ENCODE results near the gene PARVA. TPM values are rescaled to one million over a fixed set of nuclear protein-coding genes. Genes with fewer than 3 reads are reported as not detected.

The PARVA gene
- polyA plus RNA-seq, 2 of the 4 experiments (the other 2 are of a cell fraction): 25.5 to 26.1 TPM

- Histone ChIP-seq H3K4me1 (peaks cover 24% of the 10 kb centered on the region), H3K4me2 (no peak overlapping the region), H3K27ac (no peak overlapping the region), H3K4me3 (no peak overlapping the region), H3K9me3 (no peaks in the 10 kb centered on the region)
- ChIA-PET CTCF (interaction anchor here (0.6 to 1.8 kb wide), 4 partner anchors 11 to 104 kb away, joined by 3 to 8 read pairs (median 4); no protein-coding TSS in a partner anchor), POLR2A (no interaction called here)
- no peak for TF ChIP-seq RAD21 (conservative IDR thresholded peaks at IDR 0.05 in 1 of 2, IDR thresholded peaks at IDR 0.05 in 1 of 2)
- no peak for TF ChIP-seq MAX (IDR thresholded peaks at IDR 0.05)
- TF ChIP-seq NFE2L2 (conservative IDR thresholded peaks at IDR 0.05; ENCODE audit: low read length): no peak
- TF ChIP-seq HEYL (CRISPR knock-in tag; IDR thresholded peaks at IDR 0.05): no peak
- no peak for TF ChIP-seq SMC3 (IDR thresholded peaks at IDR 0.05)
- no peak for TF ChIP-seq HOXB13 (CRISPR knock-in tag; IDR thresholded peaks at IDR 0.05; ENCODE audit: low read depth)
- no peak for TF ChIP-seq RCOR1 (IDR thresholded peaks at IDR 0.05; ENCODE audit: low read depth, low read length)
- no peak for TF ChIP-seq EP300 (IDR thresholded peaks at IDR 0.05)
- TF ChIP-seq CEBPB (IDR thresholded peaks at IDR 0.05): no peak
- TF ChIP-seq HMGXB4 (CRISPR knock-in tag; IDR thresholded peaks at IDR 0.05; ENCODE audit: borderline replicate concordance): no peak
- DNase-seq (ENCODE audit: low read depth in 1 of 2, low spot score in 1 of 2) (no peak), ATAC-seq (no peak), FAIRE-seq (no peak)
- WGBS (ENCODE audit: missing lambda C conversion rate): 93% methylated on average over 16 of the region's 16 CpGs
Measured at GRCh38 chr11:12433571-12434324, 56.4 kb downstream of the PARVA start.

- TF ChIP-seq RFX5 (IDR thresholded peaks at IDR 0.05): no peak
- TF ChIP-seq EP300 (IDR thresholded peaks at IDR 0.05): no peak
- no peak for TF ChIP-seq NPAS2 (CRISPR knock-in tag; IDR thresholded peaks at IDR 0.05; ENCODE audit: borderline replicate concordance)
- no peak for TF ChIP-seq CHD4 (IDR thresholded peaks at IDR 0.05; ENCODE audit: borderline replicate concordance)
- no peak for TF ChIP-seq ELK1 (IDR thresholded peaks at IDR 0.05; ENCODE audit: low read depth, low read length)
- TF ChIP-seq POLR2AphosphoS2 (conservative IDR thresholded peaks at IDR 0.05; ENCODE audit: low read length): no peak
- no peak for TF ChIP-seq KDM5A (IDR thresholded peaks at IDR 0.05)
- TF ChIP-seq HMGXB4 (CRISPR knock-in tag; IDR thresholded peaks at IDR 0.05; ENCODE audit: borderline replicate concordance): no peak
- TF ChIP-seq MYC (IDR thresholded peaks at IDR 0.05; ENCODE audit: borderline replicate concordance, low read length): no peak
- TF ChIP-seq BCL3 (IDR thresholded peaks at IDR 0.05): no peak
- no peak for TF ChIP-seq CBX8 (IDR thresholded peaks at IDR 0.05)
- no peak for TF ChIP-seq ATOH8 (CRISPR knock-in tag; IDR thresholded peaks at IDR 0.05; ENCODE audit: low read depth)
- no peak for TF ChIP-seq JUNB (IDR thresholded peaks at IDR 0.05)
- TF ChIP-seq HOXB5 (CRISPR knock-in tag; IDR thresholded peaks at IDR 0.05): no peak
- TF ChIP-seq NR3C1 (IDR thresholded peaks at IDR 0.05): no peak
- no peak for TF ChIP-seq MAZ (IDR thresholded peaks at IDR 0.05; ENCODE audit: borderline replicate concordance, low read depth, low read length)
- TF ChIP-seq EHMT2 (IDR thresholded peaks at IDR 0.05; ENCODE audit: low read depth): no peak
- TF ChIP-seq TFCP2L1 (CRISPR knock-in tag; IDR thresholded peaks at IDR 0.05): no peak
- no peak for TF ChIP-seq FOSL2 (IDR thresholded peaks at IDR 0.05)
- no peak for TF ChIP-seq FOSL2 (CRISPR knock-in tag; IDR thresholded peaks at IDR 0.05)
- TF ChIP-seq GATA3 (IDR thresholded peaks at IDR 0.05; ENCODE audit: borderline replicate concordance): no peak
- ATAC-seq (no peak), FAIRE-seq (no peak), DNase-seq (ENCODE audit: low read depth in 1 of 2, low spot score in 1 of 2) (no peak)
- ChIA-PET POLR2A (no interaction called here), CTCF (interaction anchor here (1.8 kb wide), 1 partner anchor 12 kb away, joined by 5 read pairs; no protein-coding TSS in a partner anchor)
- H3K27ac ChIP-seq: no peak overlapping the region
- no peak overlapping the region for H3K4me2 ChIP-seq
- H3K9me3 ChIP-seq: no peaks in the 10 kb centered on the region
- H3K4me1 ChIP-seq: peaks cover 18% of the 10 kb centered on the region
- H3K4me3 ChIP-seq: no peak overlapping the region
- 96% methylated on average over 4 of the region's 4 CpGs for WGBS (ENCODE audit: missing lambda C conversion rate)
Measured at GRCh38 chr11:12434325-12434654, 56.9 kb downstream of the PARVA start.

Measured in A549 (cell line).